HG02852 (cell line): ENCODE measurements around the gene SLC2A5.

Source experiments
- ATAC-seq: cut with Tn5 transposase; IDR thresholded peaks from one replicate; pipeline ENCODE4 v1.9.1; 2021; ENCODE audit warnings: mild to moderate bottlenecking, moderate library complexity; ENCODE audit not compliant: unreplicated experiment

The SLC2A5 gene

DNA sequence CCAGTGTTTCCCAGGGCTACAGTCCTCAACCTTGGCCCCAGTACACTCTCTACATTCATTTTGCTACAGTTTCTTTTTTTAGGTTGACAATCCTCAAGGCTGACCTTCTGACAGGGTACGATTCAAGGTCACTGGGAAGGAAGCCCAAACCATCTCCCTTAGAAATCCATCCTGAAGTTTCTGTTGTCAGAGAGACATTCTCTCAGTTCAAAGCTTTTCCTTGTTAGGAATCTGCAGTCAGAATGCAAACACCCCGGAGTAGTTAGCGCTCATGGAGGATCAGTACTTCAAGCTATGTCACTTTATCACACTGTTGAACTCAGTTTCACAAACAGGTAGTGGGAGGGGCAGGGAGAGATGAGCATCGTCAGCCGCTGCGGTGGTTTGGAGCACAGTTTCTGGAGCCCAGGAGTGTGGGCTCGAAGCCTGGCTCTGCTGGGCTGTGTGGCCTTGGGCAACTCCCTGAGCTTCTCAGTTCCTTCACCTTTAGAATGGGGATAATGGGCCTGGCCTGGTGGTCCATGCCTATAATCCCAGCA, 4.2 kb downstream of the SLC2A5 start:
- no peak for ATAC-seq

- ATAC-seq = no peak
Measured at GRCh38 chr1:9062846-9063245, 6.6 kb downstream of the SLC2A5 start.

- ATAC-seq = no peak
Measured at GRCh38 chr1:9062021-9062471, 7.4 kb downstream of the SLC2A5 start.

- ATAC-seq = no peak
Measured at GRCh38 chr1:9061252-9061960, 8.0 kb downstream of the SLC2A5 start.

- ATAC-seq = no peak
Measured at GRCh38 chr1:9059891-9060744, 9.3 kb downstream of the SLC2A5 start.

GRCh38 chr1:9058465-9058864, 11.0 kb downstream of the SLC2A5 start:
- ATAC-seq = no peak

DNA sequence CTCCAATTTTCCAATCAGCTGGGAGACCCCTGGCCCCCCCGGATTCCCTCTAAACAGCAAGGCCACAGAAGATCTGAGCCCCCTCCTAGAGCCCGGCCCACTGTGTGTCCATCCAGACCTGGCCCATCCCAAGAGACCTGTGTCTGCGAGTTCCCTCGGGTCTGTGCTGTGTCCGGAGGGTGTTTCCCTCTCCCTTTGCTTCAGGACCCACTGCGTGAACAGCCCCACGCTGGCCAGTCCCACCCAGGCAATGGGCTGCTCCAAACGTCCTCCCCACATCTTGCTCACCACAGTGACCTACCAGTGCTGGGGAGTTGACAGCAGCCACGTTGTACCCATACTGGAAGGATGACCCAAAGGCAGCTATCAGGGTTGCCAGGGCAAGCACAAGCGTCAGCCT, 11.6 kb downstream of the SLC2A5 start:
- ATAC-seq = no peak

- ATAC-seq = no peak
Measured at GRCh38 chr1:9052272-9053049, 17.0 kb downstream of the SLC2A5 start.

DNA sequence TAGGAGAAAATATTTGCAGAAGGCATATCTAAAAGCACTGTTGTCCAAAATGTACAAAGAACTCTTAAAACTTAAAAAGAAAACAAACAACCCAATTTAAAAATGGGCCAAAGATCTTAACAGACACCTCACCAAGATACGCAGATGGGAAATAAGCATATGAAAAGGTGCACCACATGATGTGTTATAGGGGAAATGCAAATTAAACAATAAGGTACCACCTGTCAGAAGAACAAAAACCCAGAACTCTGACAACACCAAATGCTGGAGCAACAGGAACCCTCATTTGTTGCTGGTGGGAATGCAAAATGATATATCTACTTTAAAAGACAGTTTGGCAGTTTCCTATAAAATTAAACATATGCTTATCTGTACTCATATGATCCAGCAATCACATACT, 18.1 kb downstream of the SLC2A5 start:
- ATAC-seq = no peak

DNA sequence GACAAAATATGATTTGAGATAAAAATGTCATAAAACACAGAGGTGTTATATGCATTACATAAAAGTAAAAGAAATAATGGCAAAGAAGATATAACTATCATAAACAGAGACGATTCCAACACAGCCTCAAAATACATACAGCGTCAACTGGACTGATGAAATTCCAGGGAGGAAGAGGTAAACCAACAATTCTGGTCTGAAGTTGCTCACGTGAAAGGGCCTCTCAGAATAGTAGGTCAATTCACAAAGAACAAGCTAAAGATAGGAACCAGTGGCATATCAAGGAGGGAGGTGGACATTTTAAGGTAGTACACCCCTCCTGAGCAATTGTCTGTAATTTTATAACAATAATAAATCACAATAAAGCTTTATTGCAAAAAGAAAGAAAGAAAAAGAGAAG, 18.6 kb downstream of the SLC2A5 start:
- no peak for ATAC-seq

DNA sequence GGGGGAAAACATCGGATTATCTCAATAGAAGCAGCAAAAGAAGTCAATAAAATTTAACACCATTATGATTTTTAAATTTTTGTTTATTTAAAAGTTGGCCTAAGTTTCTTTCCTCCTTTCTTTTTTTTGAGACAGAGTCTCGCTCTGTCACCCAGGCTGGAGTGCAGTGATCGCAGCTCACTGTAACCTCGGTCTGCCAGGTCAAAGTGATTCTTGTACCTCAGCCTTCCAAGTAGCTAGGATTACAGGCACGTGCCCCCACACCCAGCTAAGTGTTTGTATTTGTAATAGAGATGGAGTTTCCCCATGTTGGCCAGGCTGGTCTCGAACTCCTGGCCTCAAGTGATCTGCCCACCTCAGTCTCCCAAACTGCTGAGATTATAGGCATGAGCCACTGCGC, 20.9 kb downstream of the SLC2A5 start:
- ATAC-seq = no peak

- no peak for ATAC-seq
Measured at GRCh38 chr1:9047019-9047418, 22.4 kb downstream of the SLC2A5 start.

GRCh38 chr1:9045861-9046510, 23.4 kb downstream of the SLC2A5 start:
- ATAC-seq = no peak

- no peak for ATAC-seq
Measured at GRCh38 chr1:9044236-9044635, 25.2 kb downstream of the SLC2A5 start.

- no peak for ATAC-seq
Measured at GRCh38 chr1:9042272-9042671, 27.2 kb downstream of the SLC2A5 start.

DNA sequence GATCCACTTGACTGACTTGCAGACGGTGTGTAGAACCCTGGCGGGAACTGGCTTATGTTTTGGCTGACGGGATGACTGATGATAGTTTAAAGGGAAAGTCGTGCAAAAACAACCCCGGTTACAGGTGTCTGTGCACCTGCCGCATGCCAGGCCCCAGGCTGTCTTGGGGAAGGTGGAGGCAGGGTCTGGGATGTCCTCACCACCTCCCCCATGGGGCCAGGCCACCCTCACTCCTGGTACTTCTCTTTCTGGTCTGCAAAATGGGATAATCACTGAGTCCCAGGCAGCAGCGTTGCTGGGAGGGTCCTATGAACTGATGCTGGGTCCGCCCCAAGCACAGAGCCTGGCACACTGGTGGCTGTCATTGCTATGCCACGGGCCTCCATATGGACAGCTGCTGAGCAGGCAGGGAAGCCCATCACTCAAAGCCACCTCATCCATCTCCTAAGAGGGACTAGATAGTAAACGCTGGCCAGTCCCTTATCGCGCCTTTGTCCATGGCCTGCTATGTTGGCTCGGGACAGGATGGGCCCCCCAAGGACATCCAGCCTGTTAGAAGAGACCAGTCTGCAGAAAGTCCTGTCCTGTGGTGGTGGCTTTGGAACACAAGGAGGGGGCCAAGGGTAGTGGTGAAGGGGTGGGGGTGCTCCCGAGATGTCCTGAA, 28.2 kb downstream of the SLC2A5 start:
- ATAC-seq = no peak

DNA sequence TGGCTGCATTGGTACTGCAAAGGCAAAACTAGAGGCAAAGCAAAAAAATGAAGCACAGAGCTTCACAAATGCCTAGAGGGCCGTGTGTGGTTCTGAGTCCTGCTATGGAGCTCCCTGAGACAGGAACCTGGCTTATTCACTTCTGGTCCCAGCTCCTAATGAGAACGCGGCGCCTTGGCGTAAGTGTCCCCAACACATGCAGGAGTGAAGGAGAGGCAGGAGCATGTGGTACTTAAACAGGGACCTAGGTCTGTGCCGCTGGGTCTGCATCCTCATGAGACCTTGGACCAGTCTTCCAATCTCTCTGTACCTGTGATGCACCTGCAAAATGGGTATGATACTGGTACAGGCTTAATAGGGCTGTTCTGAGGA, 28.8 kb downstream of the SLC2A5 start:
- ATAC-seq = no peak

DNA sequence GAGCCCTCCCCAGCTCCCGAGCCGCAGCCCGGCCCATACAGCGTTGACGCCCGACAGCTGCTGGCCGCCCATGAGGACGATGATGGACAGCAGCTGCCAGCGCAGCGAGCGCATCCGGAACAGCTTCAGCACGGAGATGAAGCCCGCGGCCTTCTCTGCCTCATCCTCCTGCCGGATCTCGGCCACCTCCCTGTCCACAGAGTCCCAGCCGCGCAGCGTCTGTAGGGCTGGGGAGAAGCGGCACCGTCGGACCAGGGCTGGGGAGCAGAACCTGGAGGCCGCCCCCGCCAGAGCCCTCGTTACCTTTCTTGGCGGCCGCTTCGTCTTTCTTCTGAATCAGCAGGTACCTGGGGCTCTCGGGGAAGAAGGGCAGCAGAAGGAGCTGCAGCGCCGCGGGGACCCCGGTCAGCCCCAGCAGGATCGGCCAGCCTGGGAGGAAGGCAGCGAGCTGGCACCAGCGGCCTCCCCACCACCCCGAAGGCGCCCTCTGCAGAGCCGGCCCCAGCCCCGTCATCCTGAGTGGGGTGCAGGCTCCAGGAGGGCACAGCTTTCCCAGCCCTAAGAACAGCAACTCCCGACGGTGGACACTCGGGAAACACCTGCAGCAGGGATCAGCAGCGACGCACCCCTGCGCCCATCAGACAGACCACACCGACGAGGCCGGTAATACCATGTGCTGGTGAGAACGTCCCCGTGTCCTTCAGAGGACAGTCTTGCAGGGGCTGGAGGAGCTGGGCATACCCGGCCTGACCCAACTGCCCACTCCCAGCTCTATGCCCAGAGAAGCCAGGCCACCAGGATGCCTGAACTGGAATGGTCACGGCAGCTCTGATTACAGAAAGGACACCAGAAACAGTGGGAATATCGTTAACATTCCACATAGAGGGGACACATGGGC, 29.4 kb downstream of the SLC2A5 start:
- ATAC-seq = no peak
